C4-2B (cell line): ENCODE results near the gene SRSF11.

ENCODE experiments used
- CTCF ChIP-seq: fragments of 450-650 bp; conservative IDR thresholded peaks from 2 replicates; pipeline ENCODE4 v1.5.1; 2017; ENCODE audit warnings: mild to moderate bottlenecking
- ZFX ChIP-seq: fragments of 450-650 bp; IDR thresholded peaks from 2 replicates; pipeline ENCODE4 v1.6.1; 2017

- TF ChIP-seq CTCF: no peak
- TF ChIP-seq ZFX: no peak
Measured at GRCh38 chr1:70265946-70266345, 44.8 kb downstream of the SRSF11 start.
